Activated CD8-positive, alpha-beta T cell treated with anti-CD3 and anti-CD28 coated beads for 36 hours (primary cell): ENCODE data around the gene FLNA. TPM values are rescaled to one million over a fixed set of nuclear protein-coding genes. Genes with fewer than 3 reads are reported as not detected.
A peak's percentile ranks its signal among the peaks of the same experiment; 100 is the strongest.
"Not testable (repeated sequence)": the region's sequence is repeated elsewhere in the genome, so short reads cannot be mapped to it uniquely, and the experiment has no call there.

ENCODE experiments used
- ATAC-seq: fragments of 200-7000 bp; cut with Tn5 transposase; one replicate; pipeline ENCODE4 v1.10.0; 2021; ENCODE audit warnings: mild to moderate bottlenecking, moderate library complexity
- CTCF ChIA-PET: fragments of 350-600 bp; sonication (Branson Sonifier 250); formaldehyde crosslinking; loops from one replicate; lab custom pipeline; 2021; ENCODE audit warnings: antibody characterized with exemption; lab: Charles Lee
- POLR2A ChIA-PET: fragments of 350-600 bp; sonication (Branson Sonifier 250); formaldehyde crosslinking; loops from one replicate; lab custom pipeline; 2021; ENCODE audit warnings: antibody characterized with exemption; lab: Charles Lee
- DNase-seq: peaks from one replicate; pipeline ENCODE4 v3.0.0-alpha.2; 2020
- H3K27ac Mint-ChIP-seq: one replicate; pipeline ENCODE4 v1.8.0; 2021; ENCODE audit warnings: mild to moderate bottlenecking, mixed read lengths
- H3K27me3 Mint-ChIP-seq: one replicate; pipeline ENCODE4 v1.8.0; 2021; ENCODE audit warnings: mixed read lengths
- H3K36me3 Mint-ChIP-seq: one replicate; pipeline ENCODE4 v1.8.0; 2021; ENCODE audit warnings: low read depth, mixed read lengths
- H3K4me1 Mint-ChIP-seq: one replicate; pipeline ENCODE4 v1.8.0; 2021; ENCODE audit warnings: low read depth, mixed read lengths
- H3K4me3 Mint-ChIP-seq: one replicate; pipeline ENCODE4 v1.8.0; 2021; ENCODE audit warnings: mild to moderate bottlenecking, moderate library complexity, mixed read lengths
- H3K9me3 Mint-ChIP-seq: one replicate; pipeline ENCODE4 v1.8.0; 2021; ENCODE audit warnings: mixed read lengths
- CTCF ChIP-seq: fragments of 200-600 bp; IDR thresholded peaks from one replicate; pipeline ENCODE4 v1.8.0; 2022; ENCODE audit warnings: antibody characterized with exemption, mild to moderate bottlenecking
- intact Hi-C: fragments of 100-400 bp; cut with micrococcal nuclease; formaldehyde crosslinking; loops from one replicate; pipeline ENCODE4 v1.10.0; 2022
- total RNA-seq, 2 experiments: library from RNA; stranded (reverse); gene quantifications; one replicate each; pipeline ENCODE4 v1.2.3, GENCODE V29; 2021

The FLNA gene
- total RNA-seq, 2 experiments from 2014 or later, result 1,057 to 1,091 TPM

- Mint-ChIP-seq H3K27me3 (no peaks in the 10 kb centered on the region), H3K9me3 (no peaks in the 10 kb centered on the region), H3K36me3 (peaks cover 30% of the 10 kb centered on the region), H3K4me3 (peak overlapping the region; percentile 98), H3K4me1 (peaks cover 2% of the 10 kb centered on the region), H3K27ac (peak overlapping the region; percentile 100)
- ChIA-PET POLR2A (interaction anchor here (0.6 to 6.2 kb wide), 25 partner anchors 11 to 432 kb away, joined by 3 to 97 read pairs (median 9); partner anchors contain the start of genes ATP6AP1, DNASE1L1, EMD and HCFC1), CTCF (interaction anchor here (0.8 to 2.7 kb wide), 2 partner anchors 25 to 91 kb away, joined by 5 to 9 read pairs; partner anchors contain the start of gene SLC10A3)
- peak; percentile 69 for TF ChIP-seq CTCF
- peak; percentile 15 for ATAC-seq
- peak; percentile 88 for DNase-seq
- intact Hi-C loops, result no loop called here
These were observed 24.5 kb upstream of the FLNA start for GRCh38 chrX:154398668-154399526.

- peaks cover 30% of the 10 kb centered on the region for H3K36me3 Mint-ChIP-seq
- no peaks in the 10 kb centered on the region for H3K9me3 Mint-ChIP-seq
- H3K4me3 Mint-ChIP-seq, result peak within 1 kb of the TSS; percentile 98
- ChIA-PET CTCF (interaction anchor here (1.2 to 2.7 kb wide), 2 partner anchors 13 to 25 kb away, joined by 3 to 9 read pairs; no protein-coding TSS in a partner anchor), POLR2A (interaction anchor here (0.7 to 6.2 kb wide), 23 partner anchors 12 to 431 kb away, joined by 3 to 97 read pairs (median 9); partner anchors contain the start of genes ATP6AP1, DNASE1L1, EMD and HCFC1)
- H3K27me3 Mint-ChIP-seq, result no peaks in the 10 kb centered on the region
- DNase-seq (peak; percentile 93), ATAC-seq (peak; percentile 84)
- H3K27ac Mint-ChIP-seq, result peak within 1 kb of the TSS; percentile 100
- no peak for TF ChIP-seq CTCF
- intact Hi-C loops, result no loop called here
- peaks cover 2% of the 10 kb centered on the region for H3K4me1 Mint-ChIP-seq
These were observed 23.6 kb upstream of the FLNA start, which contains the start of gene RPL10 for GRCh38 chrX:154397888-154398667. Gene RPL10 (plus strand): TSS chrX:154398377. CDS start chrX:154398520, 143 bp downstream.

GRCh38 chrX:154396973-154397887, 22.8 kb upstream of the FLNA start:
- Mint-ChIP-seq H3K27me3 (no peaks in the 10 kb centered on the region), H3K9me3 (no peaks in the 10 kb centered on the region), H3K4me3 (peak overlapping the region; percentile 98), H3K4me1 (peaks cover 2% of the 10 kb centered on the region), H3K36me3 (peaks cover 30% of the 10 kb centered on the region), H3K27ac (peak overlapping the region; percentile 100)
- ChIA-PET POLR2A (interaction anchor here (0.7 to 6.2 kb wide), 16 partner anchors 13 to 430 kb away, joined by 3 to 97 read pairs (median 12); partner anchors contain the start of genes ATP6AP1, DNASE1L1, EMD and HCFC1), CTCF (interaction anchor here (1.2 to 2.7 kb wide), 2 partner anchors 13 to 24 kb away, joined by 3 to 9 read pairs; no protein-coding TSS in a partner anchor)
- ATAC-seq, result peak; percentile 54
- TF ChIP-seq CTCF, result no peak
- intact Hi-C loops, result no loop called here
- DNase-seq, result peak; percentile 73

GRCh38 chrX:154396363-154396762, 21.9 kb upstream of the FLNA start:
- Mint-ChIP-seq H3K4me3 (peak overlapping the region; percentile 98), H3K36me3 (peaks cover 30% of the 10 kb centered on the region)
- H3K27me3 Mint-ChIP-seq, ATAC-seq, CTCF ChIA-PET, H3K27ac Mint-ChIP-seq, DNase-seq, H3K9me3 Mint-ChIP-seq, intact Hi-C loops, H3K4me1 Mint-ChIP-seq: not testable (repeated sequence)
- POLR2A ChIA-PET, result interaction anchor here (5.7 kb wide), 1 partner anchor 20 kb away, joined by 30 read pairs; no protein-coding TSS in a partner anchor

- H3K27me3 Mint-ChIP-seq, CTCF ChIA-PET, H3K4me1 Mint-ChIP-seq, H3K27ac Mint-ChIP-seq, H3K9me3 Mint-ChIP-seq, intact Hi-C loops, DNase-seq, POLR2A ChIA-PET, H3K36me3 Mint-ChIP-seq, H3K4me3 Mint-ChIP-seq: not testable (repeated sequence)
- ATAC-seq, result peak; percentile 72
These were observed 15.6 kb upstream of the FLNA start for GRCh38 chrX:154389812-154390747.

- POLR2A ChIA-PET, DNase-seq, intact Hi-C loops, CTCF ChIA-PET, H3K9me3 Mint-ChIP-seq, H3K27me3 Mint-ChIP-seq, H3K4me3 Mint-ChIP-seq, H3K4me1 Mint-ChIP-seq, H3K27ac Mint-ChIP-seq, H3K36me3 Mint-ChIP-seq: not testable (repeated sequence)
- ATAC-seq, result peak; percentile 8
These were observed 14.2 kb upstream of the FLNA start for GRCh38 chrX:154388649-154389048.

- H3K9me3 Mint-ChIP-seq, CTCF ChIA-PET, POLR2A ChIA-PET, H3K4me3 Mint-ChIP-seq, H3K27me3 Mint-ChIP-seq, H3K4me1 Mint-ChIP-seq, H3K27ac Mint-ChIP-seq, intact Hi-C loops, H3K36me3 Mint-ChIP-seq, DNase-seq: not testable (repeated sequence)
- ATAC-seq, result peak; percentile 45
These were observed 13.7 kb upstream of the FLNA start for GRCh38 chrX:154388094-154388493.
